ENCODE data around the gene PEMT.

The PEMT gene

GRCh38 chr17:17570798-17571716 lies 20.5 kb downstream of the PEMT start:
- DNase-seq (ENCODE audit: low read depth), result no peak

- no peak for DNase-seq (ENCODE audit: low read depth)
These were observed 21.2 kb downstream of the PEMT start for GRCh38 chr17:17570140-17570797.

GRCh38 chr17:17569691-17570090 lies 21.8 kb downstream of the PEMT start:
- DNase-seq (ENCODE audit: low read depth), result no peak

- DNase-seq (ENCODE audit: low read depth), result peak; percentile 24
These were observed 22.7 kb downstream of the PEMT start for GRCh38 chr17:17568772-17569195.

- no peak for DNase-seq (ENCODE audit: low read depth)
These were observed 23.9 kb downstream of the PEMT start for GRCh38 chr17:17567631-17568030.

GRCh38 chr17:17566896-17567513 lies 24.5 kb downstream of the PEMT start:
- DNase-seq (ENCODE audit: low read depth), result no peak

GRCh38 chr17:17565471-17566339 lies 25.8 kb downstream of the PEMT start:
- DNase-seq (ENCODE audit: low read depth), result no peak

- no peak for DNase-seq (ENCODE audit: low read depth)
These were observed 26.6 kb downstream of the PEMT start for GRCh38 chr17:17564896-17565295.

GRCh38 chr17:17564323-17564722 lies 27.2 kb downstream of the PEMT start:
- DNase-seq (ENCODE audit: low read depth), result no peak

- no peak for DNase-seq (ENCODE audit: low read depth)
These were observed 28.0 kb downstream of the PEMT start for GRCh38 chr17:17563530-17563929.

GRCh38 chr17:17562146-17562511 lies 29.4 kb downstream of the PEMT start:
- no peak for DNase-seq (ENCODE audit: low read depth)

GRCh38 chr17:17561408-17562145 lies 29.9 kb downstream of the PEMT start:
- no peak for DNase-seq (ENCODE audit: low read depth)

GRCh38 chr17:17560975-17561374 lies 30.5 kb downstream of the PEMT start:
- no peak for DNase-seq (ENCODE audit: low read depth)

GRCh38 chr17:17560167-17560566 lies 31.3 kb downstream of the PEMT start:
- DNase-seq (ENCODE audit: low read depth), result no peak

GRCh38 chr17:17559164-17559563 lies 32.3 kb downstream of the PEMT start:
- DNase-seq (ENCODE audit: low read depth), result no peak

- no peak for DNase-seq (ENCODE audit: low read depth)
These were observed 33.1 kb downstream of the PEMT start for GRCh38 chr17:17558431-17558830.

- no peak for DNase-seq (ENCODE audit: low read depth)
These were observed 33.7 kb downstream of the PEMT start for GRCh38 chr17:17557796-17558195.

GRCh38 chr17:17556671-17557070 lies 34.8 kb downstream of the PEMT start:
- DNase-seq (ENCODE audit: low read depth), result no peak

- DNase-seq (ENCODE audit: low read depth), result no peak
These were observed 35.6 kb downstream of the PEMT start for GRCh38 chr17:17555906-17556305.

GRCh38 chr17:17555151-17555550 lies 36.4 kb downstream of the PEMT start:
- no peak for DNase-seq (ENCODE audit: low read depth)

- DNase-seq (ENCODE audit: low read depth), result no peak
These were observed 37.2 kb downstream of the PEMT start for GRCh38 chr17:17554266-17554665.
